HepG2 (cell line): ENCODE data around the gene HBQ1. TPM values are rescaled to one million over a fixed set of nuclear protein-coding genes. Genes with fewer than 3 reads are reported as not detected.

Experiments
- ATAC-seq: fragments of 200-7000 bp; cut with Tn5 transposase; 3 replicates; pipeline ENCODE4 v1.9.1; 2020; ENCODE audit warnings: mild to moderate bottlenecking, moderate library complexity
- BruUV-seq: library from RNA; stranded (reverse); fragments of 400-500 nt; replicated peaks from 2 replicates; lab custom pipeline; 2021; lab: Mats Ljungman, UMichigan
- CTCF ChIA-PET: fragments of 300-600 bp; formaldehyde crosslinking; extraction: SDS; loops from one replicate; lab custom pipeline; 2021; ENCODE audit warnings: low total read pairs, inconsistent platforms, low intra/inter-chr PET ratio; lab: Yijun Ruan, JAX
- POLR2A ChIA-PET: fragments of 350-600 bp; sonication (Branson Sonifier 250); formaldehyde crosslinking; loops from one replicate; lab custom pipeline; 2020; ENCODE audit warnings: antibody characterized with exemption, inconsistent platforms; lab: Yijun Ruan, JAX
- DNase-seq: peaks from one replicate; pipeline ENCODE4 v3.0.0-alpha.2; 2015; ENCODE audit warnings: low spot score
- FAIRE-seq: peaks from 3 replicates; lab custom pipeline; 2011; peaks lifted over from hg19 to GRCh38; lab: Jason Lieb, UNC
- H2AFZ ChIP-seq: one replicate; pipeline ENCODE4 v1.6.1; 2011; ENCODE audit warnings: low read length, inconsistent platforms
- H3K27ac ChIP-seq: fragments of 300-600 bp; 3 replicates; pipeline ENCODE4 v1.8.0; 2011; ENCODE audit warnings: mixed run types, mild to moderate bottlenecking, mixed read lengths, low read length, inconsistent platforms; ENCODE audit not compliant: insufficient read depth; ENCODE audit errors: extremely low read length
- H3K27me3 ChIP-seq, 2 experiments: fragments of 200-600 bp in 1 of 2; 2 replicates in 1 of 2; 3 replicates in 1 of 2; pipeline versions ENCODE4 v1.6.0 to v1.8.0; 2011; ENCODE audit warnings: low read length in 2 of 2, mild to moderate bottlenecking in 2 of 2, moderate library complexity in 2 of 2, inconsistent platforms in 1 of 2; ENCODE audit not compliant: insufficient read depth in 2 of 2, control insufficient read depth in 1 of 2
- H3K36me3 ChIP-seq, 2 experiments: fragments of 200-600 bp in 1 of 2; replicated peaks in 1 of 2; 2 replicates in 1 of 2; 3 replicates in 1 of 2; pipeline versions ENCODE4 v1.5.1 to v1.8.0; 2011; ENCODE audit warnings: low read length in 2 of 2, inconsistent platforms in 1 of 2; ENCODE audit not compliant: insufficient read depth in 2 of 2, control insufficient read depth in 1 of 2
- H3K4me1 ChIP-seq: 2 replicates; pipeline ENCODE4 v1.5.1; 2012; ENCODE audit warnings: low read length, inconsistent platforms; ENCODE audit not compliant: insufficient read depth
- H3K4me2 ChIP-seq: 2 replicates; pipeline ENCODE4 v1.6.0; 2011; ENCODE audit warnings: low read depth, low read length, inconsistent platforms
- H3K4me3 ChIP-seq, 3 experiments: fragments of 200-600 bp in 1 of 3; sonication (generic), shearing (Covaris generic) in 1 of 3; replicated peaks in 1 of 3; 2 replicates each; pipeline ENCODE4 v1.5.1; 2011 to 2016; ENCODE audit warnings: low read length in 3 of 3, inconsistent platforms in 2 of 3, low read depth in 2 of 3, mild to moderate bottlenecking in 2 of 3, control low read depth in 1 of 3, mixed read lengths in 1 of 3; ENCODE audit not compliant: insufficient read depth in 1 of 3
- H3K79me2 ChIP-seq: one replicate; pipeline ENCODE4 v1.6.1; 2011; ENCODE audit warnings: low read length, inconsistent platforms; ENCODE audit not compliant: insufficient read depth
- H3K9ac ChIP-seq: 2 replicates; pipeline ENCODE4 v1.6.0; 2011; ENCODE audit warnings: mild to moderate bottlenecking, low read depth, low read length, inconsistent platforms; ENCODE audit not compliant: insufficient read depth
- H3K9me3 ChIP-seq: 2 replicates; pipeline ENCODE4 v1.5.1; 2012; ENCODE audit warnings: mild to moderate bottlenecking, low read length
- H4K20me1 ChIP-seq: 2 replicates; pipeline ENCODE4 v1.6.0; 2011; ENCODE audit warnings: inconsistent platforms, mild to moderate bottlenecking, low read length, moderate library complexity; ENCODE audit not compliant: insufficient read depth
- HNF4A ChIP-seq: sonication (generic); formaldehyde crosslinking; IDR thresholded peaks from 2 replicates; pipeline ENCODE4 v1.4.0; 2020; ENCODE audit warnings: missing genetic modification reagents
- HNRNPL ChIP-seq: fragments of 200-400 bp; formaldehyde crosslinking; IDR thresholded peaks from 2 replicates; pipeline ENCODE4 v1.6.1; 2017; ENCODE audit warnings: mild to moderate bottlenecking, low read depth, low read length
- MED1 ChIP-seq: sonication (generic); formaldehyde crosslinking; IDR thresholded peaks from 2 replicates; pipeline ENCODE4 v1.4.0; 2020; ENCODE audit warnings: missing genetic modification reagents
- RFXANK ChIP-seq: IDR thresholded peaks from 2 replicates; pipeline ENCODE4 v1.6.1; 2016
- SMAD9 ChIP-seq: sonication (generic); formaldehyde crosslinking; IDR thresholded peaks from 2 replicates; pipeline ENCODE4 v1.5.1; 2020; ENCODE audit warnings: mild to moderate bottlenecking, missing genetic modification reagents
- SSRP1 ChIP-seq: IDR thresholded peaks from 2 replicates; pipeline ENCODE4 v1.6.1; 2016; ENCODE audit warnings: control low read depth
- ZFAT ChIP-seq: sonication (generic); formaldehyde crosslinking; conservative IDR thresholded peaks from 2 replicates; pipeline ENCODE4 v1.8.1; 2023; ENCODE audit warnings: missing genetic modification reagents, inconsistent platforms
- ZNF260 ChIP-seq: sonication (generic); formaldehyde crosslinking; IDR thresholded peaks from 2 replicates; pipeline ENCODE4 v1.4.0; 2020; ENCODE audit warnings: missing genetic modification reagents, low read depth, mild to moderate bottlenecking, borderline replicate concordance
- ZNF33A ChIP-seq: sonication (generic); formaldehyde crosslinking; IDR thresholded peaks from 2 replicates; pipeline ENCODE4 v1.5.1; 2020; ENCODE audit warnings: missing genetic modification reagents, mild to moderate bottlenecking, moderate library complexity, borderline replicate concordance
- ZNF501 ChIP-seq: sonication (generic); formaldehyde crosslinking; IDR thresholded peaks from 2 replicates; pipeline ENCODE4 v1.5.1; 2020; ENCODE audit warnings: mild to moderate bottlenecking, moderate library complexity, missing genetic modification reagents
- WGBS: methylation state at CpG from one replicate; pipeline ENCODE4 v1.1.6; 2017; ENCODE audit warnings: low lambda C conversion rate; 5-methylcytosine and 5-hydroxymethylcytosine counted together
- in situ Hi-C: cut with HindIII; loops from 2 replicates; pipeline ENCODE4 v1.10.0; 2017; ENCODE audit warnings: low pct_unique_long_range_greater_than_20kb; ENCODE audit not compliant: extremely low pct_ligation_motif_present
- intact Hi-C: fragments of 100-400 bp; cut with micrococcal nuclease; formaldehyde crosslinking; loops from one replicate; pipeline ENCODE4 v1.10.0; 2022; ENCODE audit not compliant: unreplicated experiment
- polyA plus RNA-seq, 8 experiments: library from polyadenylated mRNA; depleted of rRNA in 3 of 8; stranded (reverse) in 7 of 8; unstranded in 1 of 8; fragments of >200 nt; fragmentation: Illumina TruSeq in 4 of 8; extraction: Trizol in 4 of 8; gene quantifications; 2 replicates each; pipeline versions ENCODE4 v1.2.1 to v1.2.3, GENCODE V29; 2011 to 2016; ENCODE audit warnings: low read depth in 4 of 8, missing spikeins in 1 of 8, mixed read lengths in 1 of 8; ENCODE audit not compliant: insufficient read depth in 1 of 8
- total RNA-seq, 5 experiments: library from RNA; depleted of rRNA; stranded (reverse); fragments of >200 nt; fragmentation: Illumina TruSeq; extraction: Trizol; gene quantifications; 2 replicates each; pipeline ENCODE4 v1.2.3, GENCODE V29; 2016; ENCODE audit warnings: low read depth in 1 of 5
- TF ChIP-seq, protein P1 (sequence below), 2 experiments: sonication (generic) in 1 of 2; formaldehyde crosslinking in 1 of 2; IDR thresholded peaks; 2 replicates each; pipeline versions ENCODE4 v1.4.0 to v1.6.1; 2016 to 2020; ENCODE audit warnings: borderline replicate concordance in 1 of 2, low read depth in 1 of 2, mild to moderate bottlenecking in 1 of 2, missing genetic modification reagents in 1 of 2
- TF ChIP-seq, protein P2 (sequence below): sonication (generic); formaldehyde crosslinking; IDR thresholded peaks from 2 replicates; pipeline ENCODE4 v1.5.1; 2020; ENCODE audit warnings: missing genetic modification reagents, mild to moderate bottlenecking, borderline replicate concordance
- TF ChIP-seq, protein P3 (sequence below): sonication (generic); formaldehyde crosslinking; IDR thresholded peaks from 2 replicates; pipeline ENCODE4 v1.5.1; 2020; ENCODE audit warnings: mild to moderate bottlenecking, missing genetic modification reagents, borderline replicate concordance

The HBQ1 gene
- total and polyA plus RNA-seq, 2 of the 13 experiments (the other 11 are each of a cell fraction or from before 2014, with no cell fraction given), result 4.9 to 7.4 TPM

- no peaks in the 10 kb centered on the region for H3K4me1 ChIP-seq
- intact Hi-C loops, result no loop called here
- ChIA-PET POLR2A (no interaction called here), CTCF (no interaction called here)
- FAIRE-seq (no peak), ATAC-seq (no peak), DNase-seq (no peak)
- no peak overlapping the region for H3K4me2 ChIP-seq
- H3K9ac ChIP-seq, result no peak overlapping the region
- H2AFZ ChIP-seq, result no peak overlapping the region
- no peaks in the 10 kb centered on the region for H3K9me3 ChIP-seq
- 0 out of 2 replicates have a peak, but pooled peaks cover 4% of the 10 kb centered on the region for H4K20me1 ChIP-seq
- no peaks in the 10 kb centered on the region for H3K27me3 ChIP-seq
- no TSS peak for BruUV-seq
- H3K4me3 ChIP-seq, result no peak overlapping the region
- TF ChIP-seq SSRP1 (no peak), HNF4A (no peak), HNRNPL (no peak), ZFAT (CRISPR knock-in tag) (no peak), RFXANK (CRISPR knock-in tag) (no peak)
- peaks cover 46 to 86% of the 10 kb centered on the region in 2 experiments for H3K36me3 ChIP-seq
- no peak overlapping the region for H3K27ac ChIP-seq
- 98% methylated on average over 15 of the region's 15 CpGs for WGBS
- no peaks in the 10 kb centered on the region for H3K79me2 ChIP-seq
- in situ Hi-C loops, result no loop called here
Observed at GRCh38 chr16:193441-193840, 13.2 kb downstream of the HBQ1 start.

- H3K27ac ChIP-seq, result no peak overlapping the region
- no peaks in the 10 kb centered on the region for H3K27me3 ChIP-seq
- FAIRE-seq (no peak), DNase-seq (no peak), ATAC-seq (no peak)
- H3K36me3 ChIP-seq, result peaks cover 42 to 85% of the 10 kb centered on the region in 2 experiments
- no peak overlapping the region for H3K9ac ChIP-seq
- intact Hi-C loops (no loop called here), in situ Hi-C loops (no loop called here)
- no peaks in the 10 kb centered on the region for H3K9me3 ChIP-seq
- no TSS peak for BruUV-seq
- H4K20me1 ChIP-seq, result no peaks in the 10 kb centered on the region
- no peaks in the 10 kb centered on the region for H3K4me1 ChIP-seq
- 100% methylated on average over 6 of the region's 6 CpGs for WGBS
- CTCF ChIA-PET, result no interaction called here
- H3K4me2 ChIP-seq, result no peak overlapping the region
- no peaks in the 10 kb centered on the region for H3K79me2 ChIP-seq
- no peak overlapping the region for H3K4me3 ChIP-seq
- no peak overlapping the region for H2AFZ ChIP-seq
- POLR2A ChIA-PET, result no interaction called here
- no peak for TF ChIP-seq SMAD9 (CRISPR knock-in tag)
- TF ChIP-seq, protein P1, sequence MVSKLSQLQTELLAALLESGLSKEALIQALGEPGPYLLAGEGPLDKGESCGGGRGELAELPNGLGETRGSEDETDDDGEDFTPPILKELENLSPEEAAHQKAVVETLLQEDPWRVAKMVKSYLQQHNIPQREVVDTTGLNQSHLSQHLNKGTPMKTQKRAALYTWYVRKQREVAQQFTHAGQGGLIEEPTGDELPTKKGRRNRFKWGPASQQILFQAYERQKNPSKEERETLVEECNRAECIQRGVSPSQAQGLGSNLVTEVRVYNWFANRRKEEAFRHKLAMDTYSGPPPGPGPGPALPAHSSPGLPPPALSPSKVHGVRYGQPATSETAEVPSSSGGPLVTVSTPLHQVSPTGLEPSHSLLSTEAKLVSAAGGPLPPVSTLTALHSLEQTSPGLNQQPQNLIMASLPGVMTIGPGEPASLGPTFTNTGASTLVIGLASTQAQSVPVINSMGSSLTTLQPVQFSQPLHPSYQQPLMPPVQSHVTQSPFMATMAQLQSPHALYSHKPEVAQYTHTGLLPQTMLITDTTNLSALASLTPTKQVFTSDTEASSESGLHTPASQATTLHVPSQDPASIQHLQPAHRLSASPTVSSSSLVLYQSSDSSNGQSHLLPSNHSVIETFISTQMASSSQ (IDR thresholded peaks at IDR 0.05; ENCODE audit: low read depth), result no peak
- TF ChIP-seq, protein P1 (CRISPR knock-in tag; IDR thresholded peaks at IDR 0.05; ENCODE audit: borderline replicate concordance), result no peak
- TF ChIP-seq ZNF33A (CRISPR knock-in tag), result no peak
- TF ChIP-seq, protein P2, sequence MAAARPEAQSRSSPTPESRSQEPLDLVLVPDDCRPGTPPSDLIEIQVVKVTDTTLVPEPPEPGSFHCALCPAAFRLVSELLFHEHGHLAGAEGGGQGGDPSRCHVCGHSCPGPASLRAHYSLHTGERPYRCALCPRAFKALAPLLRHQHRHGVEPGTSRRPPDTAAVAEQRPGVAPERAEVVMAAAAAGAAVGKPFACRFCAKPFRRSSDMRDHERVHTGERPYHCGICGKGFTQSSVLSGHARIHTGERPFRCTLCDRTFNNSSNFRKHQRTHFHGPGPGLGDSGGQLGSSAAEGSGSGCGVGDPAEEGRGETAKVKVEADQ (CRISPR knock-in tag), result no peak
- TF ChIP-seq ZNF501 (CRISPR knock-in tag), result no peak
- TF ChIP-seq, protein P3, sequence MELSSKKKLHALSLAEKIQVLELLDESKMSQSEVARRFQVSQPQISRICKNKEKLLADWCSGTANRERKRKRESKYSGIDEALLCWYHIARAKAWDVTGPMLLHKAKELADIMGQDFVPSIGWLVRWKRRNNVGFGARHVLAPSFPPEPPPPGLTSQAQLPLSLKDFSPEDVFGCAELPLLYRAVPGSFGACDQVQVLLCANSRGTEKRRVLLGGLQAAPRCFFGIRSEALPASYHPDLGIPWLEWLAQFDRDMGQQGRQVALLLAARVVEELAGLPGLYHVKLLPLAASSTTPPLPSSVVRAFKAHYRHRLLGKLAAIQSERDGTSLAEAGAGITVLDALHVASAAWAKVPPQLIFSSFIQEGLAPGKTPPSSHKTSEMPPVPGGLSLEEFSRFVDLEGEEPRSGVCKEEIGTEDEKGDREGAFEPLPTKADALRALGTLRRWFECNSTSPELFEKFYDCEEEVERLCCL (CRISPR knock-in tag), result no peak
- TF ChIP-seq ZNF260 (CRISPR knock-in tag), result no peak
- TF ChIP-seq MED1 (CRISPR knock-in tag), result no peak
Observed at GRCh38 chr16:194516-194915, 14.3 kb downstream of the HBQ1 start.
